Activated CD4-positive, alpha-beta T cell treated with anti-CD3 and anti-CD28 coated beads, Interleukin-2, amount 10 ng/mL, durations not matched to agents 24 days and 14 days (primary cell): ENCODE data around the gene KSR2. TPM values are rescaled to one million over a fixed set of nuclear protein-coding genes. Genes with fewer than 3 reads are reported as not detected.

Experiments
- DNase-seq: peaks from one replicate; pipeline ENCODE4 v3.0.0; 2022
- H3K27ac Mint-ChIP-seq: one replicate; pipeline ENCODE4 v1.8.0; 2022; ENCODE audit warnings: mild to moderate bottlenecking, mixed read lengths
- H3K27me3 Mint-ChIP-seq: one replicate; pipeline ENCODE4 v1.8.0; 2022; ENCODE audit warnings: mixed read lengths
- H3K36me3 Mint-ChIP-seq: one replicate; pipeline ENCODE4 v1.8.0; 2022; ENCODE audit warnings: low read depth, mild to moderate bottlenecking, mixed read lengths
- H3K4me1 Mint-ChIP-seq: one replicate; pipeline ENCODE4 v1.8.0; 2021; ENCODE audit warnings: mixed read lengths
- H3K4me3 Mint-ChIP-seq: one replicate; pipeline ENCODE4 v1.8.0; 2022; ENCODE audit warnings: mild to moderate bottlenecking, moderate library complexity, mixed read lengths
- H3K9me3 Mint-ChIP-seq: one replicate; pipeline ENCODE4 v1.8.0; 2021; ENCODE audit warnings: mixed read lengths
- intact Hi-C: fragments of 100-400 bp; cut with micrococcal nuclease; formaldehyde crosslinking; loops from one replicate; pipeline ENCODE4 v1.15.1; 2023
- total RNA-seq: library from RNA; stranded (reverse); gene quantifications from 2 replicates; pipeline ENCODE4 v1.2.3, GENCODE V29; 2022

KSR2 gene
- total RNA-seq, 1 donor from 2014 or later: 0.02 TPM

DNA sequence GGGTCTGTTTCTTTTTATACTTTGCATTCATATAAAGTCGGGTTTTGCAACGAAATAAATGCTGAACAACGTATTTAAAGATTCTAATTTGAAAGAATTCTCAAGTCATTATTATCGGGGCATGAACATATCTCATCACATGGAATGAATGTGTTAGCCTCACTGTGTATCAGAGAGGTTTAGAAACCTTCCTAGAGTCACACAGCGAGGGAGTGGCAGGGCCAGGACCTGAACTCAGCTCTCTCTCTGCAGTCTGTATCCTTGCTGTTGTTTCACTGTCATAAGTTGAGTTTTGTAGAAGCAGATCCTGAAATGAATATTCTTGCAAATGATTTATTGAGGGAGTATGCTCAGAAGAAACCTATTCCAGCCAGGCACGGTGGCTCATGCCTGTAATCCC is 398.2 kb downstream of the KSR2 start:
- no peak overlapping the region for H3K4me3 Mint-ChIP-seq
- no peaks in the 10 kb centered on the region for H3K4me1 Mint-ChIP-seq
- DNase-seq: no peak
- H3K27ac Mint-ChIP-seq: no peak overlapping the region
- no peaks in the 10 kb centered on the region for H3K27me3 Mint-ChIP-seq
- no peaks in the 10 kb centered on the region for H3K36me3 Mint-ChIP-seq
- intact Hi-C loops: no loop called here
- H3K9me3 Mint-ChIP-seq: peaks cover 3% of the 10 kb centered on the region

DNA sequence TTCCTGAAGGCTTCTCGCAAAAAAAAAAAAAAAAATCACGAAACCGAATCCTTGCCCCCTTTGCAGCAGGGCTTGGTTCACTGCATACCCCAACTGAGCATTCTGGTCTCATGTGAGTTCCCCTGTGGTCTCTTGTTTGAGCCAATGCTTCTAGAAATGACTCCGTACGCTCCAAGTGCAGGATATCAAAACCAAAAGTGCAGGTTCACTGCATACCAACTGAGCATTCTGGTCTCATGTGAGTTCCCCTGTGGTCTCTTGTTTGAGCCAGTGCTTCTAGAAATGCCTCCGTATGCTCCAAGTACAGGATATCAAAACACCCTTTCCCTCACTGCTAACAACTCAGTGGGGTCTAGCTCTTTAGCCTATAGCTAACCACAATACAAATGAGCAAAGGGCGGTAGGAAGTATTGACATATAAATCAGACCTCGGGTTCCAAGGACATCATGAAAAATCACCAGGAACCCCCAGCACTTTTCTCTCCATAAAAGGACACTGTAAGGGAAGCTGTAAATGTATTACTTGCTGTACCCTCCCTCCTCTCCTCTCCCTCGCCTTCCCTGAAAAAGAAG is 401.1 kb downstream of the KSR2 start:
- Mint-ChIP-seq H3K4me3 (no peak overlapping the region), H3K27me3 (no peaks in the 10 kb centered on the region), H3K9me3 (peaks cover 3% of the 10 kb centered on the region), H3K4me1 (no peaks in the 10 kb centered on the region), H3K36me3 (no peaks in the 10 kb centered on the region), H3K27ac (no peak overlapping the region)
- DNase-seq: no peak
- intact Hi-C loops: no loop called here

DNA sequence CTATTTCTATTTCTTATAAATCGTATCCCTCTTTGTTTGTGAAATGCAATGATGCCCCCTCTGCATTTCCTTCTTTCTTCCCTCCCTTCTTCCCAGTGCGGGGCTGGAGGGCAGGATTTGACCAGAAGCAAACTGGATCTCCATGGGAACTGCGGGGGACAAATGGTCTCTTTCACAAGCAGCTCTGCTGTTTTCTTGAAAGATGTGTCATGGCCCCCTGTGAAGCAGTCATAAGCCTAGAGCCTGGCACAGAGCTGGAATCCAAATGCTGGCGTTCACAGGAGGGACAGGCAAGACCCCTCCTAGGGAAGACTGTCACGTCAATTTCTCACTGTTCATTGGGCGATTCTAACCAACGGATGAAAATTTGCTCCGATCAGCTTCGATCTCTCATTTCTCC is 403.9 kb downstream of the KSR2 start:
- no peaks in the 10 kb centered on the region for H3K27me3 Mint-ChIP-seq
- H3K4me1 Mint-ChIP-seq: no peaks in the 10 kb centered on the region
- intact Hi-C loops: no loop called here
- H3K27ac Mint-ChIP-seq: no peak overlapping the region
- no peaks in the 10 kb centered on the region for H3K36me3 Mint-ChIP-seq
- no peak for DNase-seq
- H3K9me3 Mint-ChIP-seq: peaks cover 3% of the 10 kb centered on the region
- H3K4me3 Mint-ChIP-seq: no peak overlapping the region

DNA sequence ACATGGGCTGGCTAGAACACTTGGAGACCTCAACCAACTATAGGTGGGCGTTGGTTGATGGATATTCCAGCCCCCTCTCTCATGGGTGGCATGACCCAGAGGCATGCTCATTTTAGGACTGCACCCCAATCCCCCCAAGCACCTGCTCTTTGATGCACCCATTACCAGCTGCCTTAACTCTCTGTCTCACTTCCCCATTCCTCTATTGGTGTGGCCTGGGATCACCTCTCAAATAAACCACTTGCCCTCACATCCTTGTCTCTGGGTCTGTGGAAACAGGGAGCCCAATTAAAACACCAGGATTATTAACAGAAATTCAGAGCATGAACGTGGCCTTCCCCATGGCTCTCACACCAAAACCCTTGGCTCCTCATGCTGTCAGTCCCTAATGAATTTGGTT is 405.1 kb downstream of the KSR2 start:
- Mint-ChIP-seq H3K27ac (no peak overlapping the region), H3K36me3 (no peaks in the 10 kb centered on the region), H3K9me3 (peaks cover 3% of the 10 kb centered on the region), H3K27me3 (no peaks in the 10 kb centered on the region), H3K4me1 (no peaks in the 10 kb centered on the region), H3K4me3 (no peak overlapping the region)
- DNase-seq: no peak
- intact Hi-C loops: no loop called here

DNA sequence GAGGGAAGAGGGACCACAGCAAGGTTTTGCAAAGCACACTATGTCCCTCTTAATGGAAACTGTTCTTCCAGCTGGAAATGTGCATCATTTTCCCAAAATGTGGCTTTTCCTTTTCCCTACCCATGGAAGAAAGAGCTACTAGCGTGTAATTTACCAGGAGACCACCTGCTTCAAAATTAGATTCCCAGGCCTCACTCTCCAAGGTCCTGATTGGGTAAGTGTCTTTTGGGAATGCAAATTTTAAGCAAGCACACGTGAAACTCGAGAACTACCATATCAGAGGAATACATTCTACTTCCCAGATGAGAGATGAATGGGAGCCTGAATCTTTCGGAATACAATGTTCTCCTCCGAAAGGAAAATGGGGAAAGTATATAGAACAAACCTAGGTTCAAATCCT is 405.8 kb downstream of the KSR2 start:
- DNase-seq: no peak
- no peak overlapping the region for H3K27ac Mint-ChIP-seq
- no peak overlapping the region for H3K4me3 Mint-ChIP-seq
- H3K36me3 Mint-ChIP-seq: no peaks in the 10 kb centered on the region
- H3K4me1 Mint-ChIP-seq: no peaks in the 10 kb centered on the region
- H3K27me3 Mint-ChIP-seq: no peaks in the 10 kb centered on the region
- H3K9me3 Mint-ChIP-seq: peaks cover 3% of the 10 kb centered on the region
- intact Hi-C loops: no loop called here

DNA sequence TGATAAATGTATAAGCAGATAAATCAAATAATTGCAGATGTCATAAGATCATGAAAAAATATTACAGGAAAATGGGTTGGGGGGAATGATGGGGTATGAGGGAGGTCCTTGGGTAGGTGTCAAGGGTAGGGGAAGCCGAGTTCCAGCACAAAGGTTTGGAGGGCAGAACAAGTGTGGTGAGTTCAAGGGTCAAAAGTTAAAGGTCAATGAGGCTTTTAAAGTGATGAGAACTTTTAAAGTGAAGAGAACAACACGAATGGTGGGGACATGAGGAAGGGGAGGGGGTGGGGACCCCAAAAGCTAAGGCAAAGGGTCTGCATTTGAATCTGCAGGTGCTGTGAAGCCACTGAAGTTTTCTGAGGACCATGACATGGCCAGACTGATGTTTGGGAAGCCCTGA is 406.8 kb downstream of the KSR2 start:
- H3K27ac Mint-ChIP-seq: no peak overlapping the region
- no peaks in the 10 kb centered on the region for H3K4me1 Mint-ChIP-seq
- intact Hi-C loops: no loop called here
- no peaks in the 10 kb centered on the region for H3K27me3 Mint-ChIP-seq
- no peak for DNase-seq
- peaks cover 3% of the 10 kb centered on the region for H3K9me3 Mint-ChIP-seq
- H3K4me3 Mint-ChIP-seq: no peak overlapping the region
- H3K36me3 Mint-ChIP-seq: no peaks in the 10 kb centered on the region

DNA sequence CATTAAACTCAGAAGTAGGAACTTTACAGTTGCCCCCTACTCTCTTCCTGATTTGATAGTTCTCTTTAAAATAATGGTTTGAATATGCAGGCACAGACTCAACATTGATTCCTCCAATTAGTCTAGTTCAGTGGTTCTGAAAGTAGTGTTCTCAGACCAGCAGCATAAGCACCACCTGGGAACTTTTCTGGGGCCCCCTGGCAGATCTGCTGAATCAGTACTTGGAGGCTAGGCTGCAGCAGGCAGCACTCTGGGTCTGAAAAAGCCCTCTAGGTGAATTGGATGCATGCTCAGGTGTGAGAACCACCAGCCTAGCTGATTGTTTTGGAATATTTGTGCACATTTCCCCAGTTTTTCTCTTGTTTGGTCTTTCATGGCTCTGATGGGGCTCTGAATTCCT is 408.8 kb downstream of the KSR2 start:
- no peak overlapping the region for H3K27ac Mint-ChIP-seq
- no peaks in the 10 kb centered on the region for H3K36me3 Mint-ChIP-seq
- H3K4me3 Mint-ChIP-seq: no peak overlapping the region
- intact Hi-C loops: no loop called here
- no peaks in the 10 kb centered on the region for H3K9me3 Mint-ChIP-seq
- DNase-seq: no peak
- H3K4me1 Mint-ChIP-seq: no peaks in the 10 kb centered on the region
- no peaks in the 10 kb centered on the region for H3K27me3 Mint-ChIP-seq

DNA sequence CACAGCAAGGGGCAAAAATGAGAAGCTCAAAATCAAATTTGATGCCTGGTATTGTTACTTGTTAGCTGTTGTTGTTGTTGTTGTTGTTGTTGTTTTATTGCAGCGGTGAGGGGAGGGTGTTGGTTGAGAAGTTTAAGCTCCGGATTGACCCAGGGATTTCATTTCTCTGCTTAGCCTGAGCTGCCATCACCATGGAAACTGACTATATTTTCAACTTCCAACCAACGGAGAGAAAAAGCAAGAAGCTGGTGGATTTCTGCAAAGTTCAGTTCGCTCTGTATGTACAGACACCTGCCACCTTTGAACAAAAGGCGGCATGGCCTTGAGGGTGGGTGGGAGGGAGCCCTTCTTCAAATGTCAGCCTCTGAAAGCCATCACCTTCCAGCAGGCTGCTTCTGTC is 412.9 kb downstream of the KSR2 start:
- no peaks in the 10 kb centered on the region for H3K9me3 Mint-ChIP-seq
- H3K27me3 Mint-ChIP-seq: no peaks in the 10 kb centered on the region
- H3K4me3 Mint-ChIP-seq: no peak overlapping the region
- H3K36me3 Mint-ChIP-seq: no peaks in the 10 kb centered on the region
- no peak for DNase-seq
- H3K4me1 Mint-ChIP-seq: no peaks in the 10 kb centered on the region
- intact Hi-C loops: no loop called here
- H3K27ac Mint-ChIP-seq: no peak overlapping the region

DNA sequence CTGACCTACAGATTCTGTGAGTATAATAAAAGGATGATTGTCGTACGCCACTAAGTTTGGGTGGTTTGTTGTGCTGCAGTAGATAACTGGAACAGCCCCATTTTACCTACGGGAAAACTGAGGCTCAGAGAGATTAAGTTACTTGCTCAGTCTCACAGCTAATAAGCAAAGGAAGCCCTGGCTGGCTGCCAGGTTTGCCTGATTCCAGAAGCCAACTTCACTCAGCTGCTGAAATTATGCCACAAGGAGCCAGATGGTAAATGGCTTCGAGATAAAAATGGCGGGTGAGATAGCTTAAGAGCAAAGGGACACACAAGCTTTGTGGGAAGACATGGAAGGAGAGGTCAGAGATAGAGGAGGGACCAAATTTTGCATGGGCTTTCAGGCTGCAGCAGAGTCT is 415.8 kb downstream of the KSR2 start:
- intact Hi-C loops: no loop called here
- no peak for DNase-seq
- H3K27me3 Mint-ChIP-seq: no peaks in the 10 kb centered on the region
- no peak overlapping the region for H3K4me3 Mint-ChIP-seq
- no peak overlapping the region for H3K27ac Mint-ChIP-seq
- H3K36me3 Mint-ChIP-seq: no peaks in the 10 kb centered on the region
- H3K4me1 Mint-ChIP-seq: no peaks in the 10 kb centered on the region
- peaks cover 5% of the 10 kb centered on the region for H3K9me3 Mint-ChIP-seq

DNA sequence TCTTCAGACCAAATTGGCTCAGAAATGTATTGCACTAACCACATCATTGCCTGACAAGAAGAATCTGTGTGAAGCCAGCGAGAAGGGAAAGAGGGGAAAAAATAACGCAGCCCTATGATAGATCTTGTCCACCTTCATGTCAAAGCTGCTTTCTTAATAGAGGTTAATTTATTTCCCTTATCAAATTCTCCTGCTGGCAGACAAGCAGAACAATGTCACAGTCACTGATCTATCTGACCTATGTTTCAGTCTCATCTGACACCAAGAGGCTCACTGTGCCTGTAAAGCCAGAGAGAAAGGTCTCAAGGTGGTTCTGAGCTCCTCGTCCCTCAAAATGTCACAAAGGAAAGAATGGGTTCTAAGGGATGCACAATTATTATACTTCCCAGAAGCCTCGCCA is 417.1 kb downstream of the KSR2 start:
- H3K4me1 Mint-ChIP-seq: no peaks in the 10 kb centered on the region
- no peak for DNase-seq
- intact Hi-C loops: no loop called here
- H3K36me3 Mint-ChIP-seq: no peaks in the 10 kb centered on the region
- no peak overlapping the region for H3K27ac Mint-ChIP-seq
- peaks cover 5% of the 10 kb centered on the region for H3K9me3 Mint-ChIP-seq
- H3K4me3 Mint-ChIP-seq: no peak overlapping the region
- H3K27me3 Mint-ChIP-seq: no peaks in the 10 kb centered on the region

DNA sequence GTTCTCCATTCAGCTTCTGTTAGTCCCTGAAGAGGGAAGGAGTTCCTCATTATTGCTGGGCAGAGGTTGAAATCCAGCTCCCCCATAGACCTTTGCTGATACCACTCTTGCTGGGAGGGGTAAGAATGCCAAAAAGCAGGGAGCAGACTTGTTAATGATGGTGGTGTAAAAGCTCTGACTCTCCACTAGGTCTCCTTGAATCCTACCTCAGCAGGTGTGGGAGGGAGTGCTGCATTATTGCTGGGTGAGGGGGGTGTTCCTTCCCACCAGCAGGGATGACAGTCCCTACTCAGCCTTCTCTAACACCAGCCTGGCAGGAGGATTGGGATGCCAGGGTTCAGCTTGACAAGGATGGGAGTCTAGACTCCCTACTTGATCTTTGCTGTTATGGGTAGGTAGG is 421.6 kb downstream of the KSR2 start:
- H3K4me1 Mint-ChIP-seq: no peaks in the 10 kb centered on the region
- H3K9me3 Mint-ChIP-seq: peaks cover 5% of the 10 kb centered on the region
- no peaks in the 10 kb centered on the region for H3K27me3 Mint-ChIP-seq
- DNase-seq: no peak
- H3K36me3 Mint-ChIP-seq: no peaks in the 10 kb centered on the region
- H3K4me3 Mint-ChIP-seq: no peak overlapping the region
- H3K27ac Mint-ChIP-seq: no peak overlapping the region
- intact Hi-C loops: no loop called here

DNA sequence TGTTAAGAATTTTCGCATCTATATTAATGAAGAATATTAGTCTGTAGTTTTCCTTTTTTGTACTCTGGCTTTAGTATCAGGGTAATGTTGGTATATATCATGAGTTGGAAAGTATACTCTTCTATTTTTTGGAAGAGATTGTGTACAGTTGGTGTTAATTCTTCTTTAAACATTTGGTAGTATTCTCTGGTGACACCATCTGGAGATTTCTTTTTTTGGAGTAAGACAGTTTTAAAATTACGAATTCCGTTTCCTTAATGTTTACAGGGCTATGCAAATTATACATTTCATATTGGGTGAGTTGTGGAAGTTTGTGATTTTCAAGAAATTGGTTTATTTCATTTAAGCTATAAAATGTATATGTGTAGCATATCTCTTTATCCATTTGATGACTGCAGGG is 423.6 kb downstream of the KSR2 start:
- no peaks in the 10 kb centered on the region for H3K4me1 Mint-ChIP-seq
- no peak for DNase-seq
- H3K27ac Mint-ChIP-seq: no peak overlapping the region
- no peaks in the 10 kb centered on the region for H3K27me3 Mint-ChIP-seq
- no peak overlapping the region for H3K4me3 Mint-ChIP-seq
- H3K36me3 Mint-ChIP-seq: no peaks in the 10 kb centered on the region
- intact Hi-C loops: no loop called here
- H3K9me3 Mint-ChIP-seq: peaks cover under 1% of the 10 kb centered on the region

DNA sequence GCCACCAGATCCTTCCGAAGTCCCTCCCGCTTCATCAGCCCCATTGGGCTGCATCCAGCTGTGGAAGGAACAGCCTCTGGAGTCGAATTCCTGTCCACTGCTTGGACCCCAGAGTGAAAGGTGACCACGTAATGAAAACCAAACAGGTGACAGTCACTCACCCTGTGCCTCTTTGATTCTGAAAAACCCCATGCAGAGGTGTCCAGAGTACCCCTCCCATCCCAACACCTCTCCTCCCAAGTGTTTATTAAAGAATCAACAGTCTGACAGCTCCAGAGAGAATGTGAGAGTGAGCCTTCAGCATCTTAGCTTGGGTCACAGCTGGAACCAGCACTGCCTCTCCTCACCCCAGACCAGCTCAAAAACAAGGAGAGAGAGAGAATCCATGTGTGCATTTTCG is 428.8 kb downstream of the KSR2 start:
- H3K9me3 Mint-ChIP-seq: no peaks in the 10 kb centered on the region
- H3K4me1 Mint-ChIP-seq: no peaks in the 10 kb centered on the region
- DNase-seq: no peak
- H3K4me3 Mint-ChIP-seq: no peak overlapping the region
- intact Hi-C loops: no loop called here
- H3K27ac Mint-ChIP-seq: no peak overlapping the region
- H3K36me3 Mint-ChIP-seq: no peaks in the 10 kb centered on the region
- no peaks in the 10 kb centered on the region for H3K27me3 Mint-ChIP-seq

DNA sequence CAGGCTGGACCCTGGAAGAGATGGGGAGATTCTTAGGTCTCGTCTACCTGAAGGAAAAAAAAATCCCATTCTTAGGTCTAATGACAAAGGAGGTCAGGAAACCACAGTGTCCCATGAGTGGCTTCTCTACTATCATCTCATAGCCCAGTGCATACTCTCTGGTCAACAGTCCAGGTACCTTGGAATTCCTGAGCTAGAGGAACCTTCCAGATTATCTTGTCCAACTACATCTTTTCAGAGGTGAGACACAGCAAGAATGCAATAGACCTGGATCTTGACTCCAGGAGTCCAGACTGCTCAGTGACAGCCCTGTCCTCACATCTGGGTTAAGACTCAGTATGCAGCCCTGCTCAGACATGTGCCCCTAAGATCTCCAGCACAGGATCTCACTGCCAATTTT is 429.9 kb downstream of the KSR2 start:
- intact Hi-C loops: no loop called here
- DNase-seq: no peak
- no peaks in the 10 kb centered on the region for H3K9me3 Mint-ChIP-seq
- no peaks in the 10 kb centered on the region for H3K36me3 Mint-ChIP-seq
- H3K4me3 Mint-ChIP-seq: no peak overlapping the region
- no peak overlapping the region for H3K27ac Mint-ChIP-seq
- H3K4me1 Mint-ChIP-seq: no peaks in the 10 kb centered on the region
- H3K27me3 Mint-ChIP-seq: no peaks in the 10 kb centered on the region

DNA sequence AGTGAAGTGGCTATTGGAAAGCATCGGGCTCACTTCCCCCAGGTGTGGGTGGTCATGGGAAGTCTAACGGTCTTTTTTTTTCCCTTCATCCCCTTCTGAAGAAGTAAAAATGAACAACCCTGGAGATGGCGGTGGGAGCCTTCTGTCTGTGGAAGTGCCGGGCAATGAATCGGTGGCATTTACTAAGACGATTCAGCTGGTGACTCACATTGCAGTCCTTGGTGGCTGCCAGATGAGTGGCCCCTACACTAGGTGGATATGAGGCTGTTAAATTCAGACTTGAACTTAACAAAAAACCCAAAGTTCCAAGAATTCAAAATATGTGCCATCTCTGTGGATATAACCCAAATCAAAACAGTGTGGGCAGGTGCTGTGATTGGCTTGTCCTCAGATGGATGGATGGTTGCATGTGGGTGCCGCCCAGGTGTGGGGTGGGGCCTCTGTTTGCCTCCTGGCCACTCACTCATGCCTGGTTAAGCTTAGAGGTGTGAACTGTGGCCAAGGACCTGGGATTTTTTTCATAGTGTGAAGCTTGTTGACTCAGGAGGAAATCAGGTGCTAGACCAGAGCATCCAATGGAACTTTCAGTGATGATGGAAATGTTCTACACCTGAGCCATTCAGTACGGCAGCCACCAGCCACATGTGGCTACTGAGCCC is 430.6 kb downstream of the KSR2 start:
- no peak overlapping the region for H3K27ac Mint-ChIP-seq
- H3K4me3 Mint-ChIP-seq: no peak overlapping the region
- H3K4me1 Mint-ChIP-seq: no peaks in the 10 kb centered on the region
- H3K9me3 Mint-ChIP-seq: no peaks in the 10 kb centered on the region
- no peaks in the 10 kb centered on the region for H3K27me3 Mint-ChIP-seq
- H3K36me3 Mint-ChIP-seq: no peaks in the 10 kb centered on the region
- intact Hi-C loops: no loop called here
- no peak for DNase-seq
